Stimulated activated CD4-positive, alpha-beta T cell treated with anti-CD3 and anti-CD28 coated beads, Interleukin-15, amount 100 ng/mL, for 1 hour (primary cell): ENCODE data around the gene HEY2.
"Not testable (repeated sequence)": the region's sequence is repeated elsewhere in the genome, so short reads cannot be mapped to it uniquely, and the experiment has no call there.

Experiments used
- DNase-seq, 2 donors: peaks; one replicate each; pipeline ENCODE4 v3.0.0-alpha.2; 2020; ENCODE audit warnings: low read depth in 1 of 2, low spot score in 1 of 2

The HEY2 gene

DNA sequence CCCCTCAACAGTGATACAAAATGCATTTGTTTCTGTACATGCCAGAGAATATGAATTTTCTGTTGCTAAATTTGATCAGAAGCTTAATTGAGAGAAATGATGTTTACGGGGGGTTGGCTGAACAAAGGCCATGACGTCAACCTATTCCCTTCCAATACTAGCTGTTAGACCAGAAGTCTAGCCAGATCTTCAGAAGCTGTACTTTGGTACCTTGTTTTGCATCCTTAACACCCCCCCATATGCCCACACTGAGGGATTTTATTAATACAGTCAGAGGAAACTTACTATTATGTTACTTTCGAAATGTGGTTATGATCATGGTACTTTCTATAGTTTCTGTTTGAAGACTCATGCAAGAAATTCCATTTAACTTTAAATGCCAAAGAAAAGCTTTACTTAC, 44.4 kb downstream of the HEY2 start:
- no peak for DNase-seq

- DNase-seq, result no peak
These were observed 45.1 kb downstream of the HEY2 start for GRCh38 chr6:125794342-125795137.

DNA sequence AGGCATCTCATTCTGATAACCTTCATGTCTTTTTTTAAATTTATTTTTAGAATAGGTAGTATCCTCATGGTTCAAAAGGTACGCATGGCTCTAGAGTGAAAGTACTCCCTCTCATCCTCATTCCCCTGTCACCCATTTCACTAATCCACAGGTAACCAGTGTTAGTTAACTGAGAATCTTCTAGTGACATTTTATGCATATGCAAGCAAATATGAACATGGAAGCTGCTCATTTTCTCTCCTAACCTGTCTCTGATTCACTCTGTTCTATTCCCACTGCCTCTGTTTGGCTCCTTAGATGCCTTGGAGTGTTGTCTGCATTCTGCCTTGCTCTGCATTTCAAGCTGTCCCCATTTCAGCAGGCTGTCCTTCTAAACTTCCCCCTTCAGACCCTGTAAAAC, 45.9 kb downstream of the HEY2 start:
- no peak for DNase-seq

DNA sequence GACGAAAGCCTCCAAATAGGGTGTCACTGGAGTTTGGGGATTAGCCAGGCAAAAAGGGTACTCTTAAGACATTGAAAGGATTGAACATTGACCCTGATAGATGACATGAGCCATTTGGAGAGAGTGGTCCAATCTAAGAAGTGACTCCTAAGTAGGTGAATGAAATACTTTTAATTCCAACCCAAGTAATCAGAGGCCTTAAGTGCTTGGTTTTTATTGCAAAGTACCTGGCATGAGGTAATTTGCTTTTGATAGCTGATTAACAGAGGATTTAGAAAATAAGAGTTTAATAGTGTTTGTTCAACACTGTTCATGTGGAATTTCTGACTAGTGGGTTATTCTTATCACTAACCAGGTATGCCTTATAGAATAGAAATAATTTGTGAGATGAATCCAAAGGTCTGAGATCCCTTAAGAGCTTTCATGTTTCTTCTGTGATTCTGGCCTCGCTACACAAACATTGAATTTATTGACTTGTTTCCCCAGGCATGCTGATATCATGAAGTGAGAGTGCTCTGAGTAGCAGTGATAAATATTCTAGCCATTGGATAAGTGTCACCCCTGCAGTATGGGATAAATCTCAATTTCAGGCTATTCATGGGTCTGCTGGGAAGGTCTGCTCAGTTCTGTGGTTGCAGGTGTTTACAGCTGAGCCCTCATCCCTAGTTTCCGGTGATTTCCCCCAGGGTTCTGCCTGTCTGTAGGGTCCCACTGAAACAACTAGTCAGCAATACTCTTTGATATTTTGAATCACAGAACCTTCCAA, 47.9 kb downstream of the HEY2 start:
- DNase-seq, result no peak

DNA sequence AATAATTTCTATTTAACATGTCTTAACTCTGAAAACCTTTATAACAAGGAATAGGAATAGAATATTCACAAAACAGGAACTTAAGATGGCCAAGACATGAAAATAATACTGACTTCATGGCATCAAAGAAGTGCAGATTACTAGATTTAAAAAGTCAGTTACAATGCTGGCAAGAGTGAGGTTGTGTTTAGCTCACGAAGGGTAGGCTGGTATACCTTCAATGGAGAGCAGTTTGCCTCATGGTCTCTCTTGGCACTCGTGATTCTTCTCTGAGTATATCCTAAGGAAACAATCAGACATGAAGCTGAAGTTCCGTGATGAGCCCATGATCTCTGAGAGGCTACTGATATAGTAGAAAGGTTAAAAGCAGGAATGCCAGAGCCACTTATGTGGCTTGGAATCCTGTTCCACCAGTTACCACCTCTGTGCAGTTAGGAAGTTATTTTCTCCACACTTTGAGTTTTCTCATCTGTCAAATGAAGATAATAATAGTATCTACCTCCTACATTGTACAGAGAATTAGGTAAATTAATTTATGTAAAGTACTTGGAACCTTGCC, 48.5 kb downstream of the HEY2 start:
- DNase-seq, result no peak

GRCh38 chr6:125798734-125799508, 49.5 kb downstream of the HEY2 start:
- no peak for DNase-seq

- DNase-seq, result no peak
These were observed 53.0 kb downstream of the HEY2 start for GRCh38 chr6:125802383-125802782.

GRCh38 chr6:125802943-125803377, 53.5 kb downstream of the HEY2 start:
- DNase-seq, result no peak

- no peak for DNase-seq
These were observed 54.8 kb downstream of the HEY2 start for GRCh38 chr6:125804264-125804663.

DNA sequence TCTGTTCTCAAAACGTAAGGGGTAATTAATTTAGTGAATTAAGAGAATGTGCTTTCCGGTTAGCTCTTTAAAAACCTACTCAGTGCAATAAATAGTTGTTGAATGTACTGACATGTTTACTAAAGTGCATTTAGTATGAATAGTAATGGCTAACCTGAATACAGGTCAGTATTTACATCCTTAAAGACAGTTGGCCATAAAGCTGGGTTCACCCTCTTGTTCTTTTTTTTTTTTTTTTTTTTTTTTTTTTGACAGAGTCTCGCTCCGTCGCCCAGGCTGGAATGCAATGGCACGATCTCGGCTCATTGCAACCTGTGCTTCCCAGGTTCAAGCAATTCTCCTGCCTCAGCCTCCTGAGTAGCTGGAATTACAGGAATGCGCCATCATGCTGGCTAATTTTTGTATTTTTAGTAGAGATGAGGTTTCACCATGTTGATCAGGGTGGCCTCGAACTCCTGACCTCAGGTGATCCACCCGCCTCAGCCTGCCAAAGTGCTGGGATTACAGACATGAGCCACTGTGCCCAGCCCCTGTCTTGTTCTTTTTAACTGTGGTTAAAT, 55.5 kb downstream of the HEY2 start:
- DNase-seq, result not testable (repeated sequence)

GRCh38 chr6:125806813-125807212, 57.4 kb downstream of the HEY2 start:
- DNase-seq, result no peak

DNA sequence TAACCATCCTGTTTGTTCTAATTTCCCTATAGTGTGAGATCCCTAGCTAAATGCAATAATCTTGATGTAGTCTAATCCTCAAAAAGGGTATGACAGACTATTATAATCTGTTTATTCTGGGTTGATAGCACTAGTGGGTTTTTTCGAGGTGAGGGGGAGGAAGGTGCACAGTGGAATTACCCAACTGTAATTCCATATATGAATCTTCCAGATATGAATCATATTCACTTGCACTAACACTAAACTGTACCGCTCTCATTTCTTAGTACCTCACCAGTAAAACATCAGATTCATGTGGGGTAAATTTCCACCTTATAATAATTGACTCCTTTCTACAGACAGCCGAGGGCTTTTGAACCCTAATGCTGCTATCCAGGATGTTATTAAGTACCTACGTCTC, 57.9 kb downstream of the HEY2 start:
- DNase-seq, result no peak

DNA sequence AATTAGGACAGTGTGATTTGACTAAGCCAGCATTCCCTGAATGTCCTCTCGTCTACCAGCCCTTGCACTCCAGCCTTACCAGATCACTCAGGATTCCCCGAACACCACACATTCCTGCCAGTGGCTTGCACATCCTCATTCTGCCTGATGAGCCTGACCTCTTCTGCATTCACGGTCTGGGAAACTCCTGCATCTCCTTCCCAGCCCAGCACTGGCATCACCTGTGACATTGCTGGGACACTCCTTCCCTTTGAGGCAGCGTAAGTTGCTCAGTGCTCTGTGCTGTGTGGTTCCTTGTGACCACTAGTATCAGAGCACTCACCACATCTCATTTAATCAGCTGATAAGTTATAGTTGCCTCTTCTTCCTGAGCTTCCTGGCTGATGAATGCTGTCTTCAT, 58.6 kb downstream of the HEY2 start:
- no peak for DNase-seq

DNA sequence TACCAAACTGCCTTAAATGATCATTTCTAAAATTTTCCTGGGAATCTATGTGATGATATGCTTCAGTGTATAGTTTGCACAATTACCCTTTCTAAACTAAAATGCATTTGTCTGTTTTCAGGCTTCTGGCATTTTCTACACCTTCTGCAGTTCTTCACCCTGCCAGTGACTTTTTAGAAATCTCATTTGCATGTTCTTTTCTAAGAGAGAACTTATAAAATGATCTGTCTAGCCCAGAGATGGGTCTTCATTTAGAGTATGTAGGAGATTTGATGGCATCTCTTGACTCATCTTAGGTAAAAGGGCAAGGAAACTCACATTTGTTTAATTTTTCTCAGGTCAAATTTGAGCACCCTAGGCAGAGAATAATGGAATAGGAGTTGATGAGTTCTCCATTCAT, 59.2 kb downstream of the HEY2 start:
- DNase-seq, result no peak

GRCh38 chr6:125809570-125810170, 60.2 kb downstream of the HEY2 start:
- DNase-seq, result no peak

GRCh38 chr6:125810445-125810844, 61.0 kb downstream of the HEY2 start:
- no peak for DNase-seq
